Measurements from ENCODE around the gene ZNF747.
A peak's percentile ranks its signal among the peaks of the same experiment; 100 is the strongest.

ZNF747 gene

GRCh38 chr16:30534368-30535105 is at the start of gene ZNF747:
Gene ZNF747, minus strand, starts transcription at chr16:30534858. Its CDS starts 179 bp downstream, at chr16:30534679.
- DNase-seq: peak; percentile 60

- DNase-seq: no peak
Observed at GRCh38 chr16:30582611-30583340, 48.1 kb upstream of the ZNF747 start.

GRCh38 chr16:30581457-30581856 is 46.8 kb upstream of the ZNF747 start:
- no peak for DNase-seq

GRCh38 chr16:30574678-30575077 is 40.0 kb upstream of the ZNF747 start:
- DNase-seq: no peak

GRCh38 chr16:30571445-30572322 is 37.0 kb upstream of the ZNF747 start, which contains the start of gene ZNF688:
Gene ZNF688, minus strand, starts transcription at chr16:30571714. Its CDS starts 85 bp downstream, at chr16:30571629.
- peak; percentile 77 for DNase-seq

GRCh38 chr16:30570636-30571444 is 36.2 kb upstream of the ZNF747 start:
- no peak for DNase-seq

GRCh38 chr16:30569746-30570635 is 35.3 kb upstream of the ZNF747 start:
- no peak for DNase-seq

GRCh38 chr16:30569281-30569680 is 34.6 kb upstream of the ZNF747 start:
- DNase-seq: no peak

GRCh38 chr16:30567991-30568638 is 33.5 kb upstream of the ZNF747 start:
- DNase-seq: no peak

- DNase-seq: no peak
Observed at GRCh38 chr16:30567160-30567990, 32.7 kb upstream of the ZNF747 start.

GRCh38 chr16:30566531-30566930 is 31.9 kb upstream of the ZNF747 start:
- DNase-seq: no peak

- DNase-seq: no peak
Observed at GRCh38 chr16:30565984-30566383, 31.3 kb upstream of the ZNF747 start.

- DNase-seq: no peak
Observed at GRCh38 chr16:30565526-30565925, 30.9 kb upstream of the ZNF747 start.

- DNase-seq: no peak
Observed at GRCh38 chr16:30562021-30562420, 27.4 kb upstream of the ZNF747 start.

GRCh38 chr16:30561089-30561816 is 26.6 kb upstream of the ZNF747 start:
- DNase-seq: no peak

- no peak for DNase-seq
Observed at GRCh38 chr16:30559690-30560089, 25.0 kb upstream of the ZNF747 start.

- no peak for DNase-seq
Observed at GRCh38 chr16:30558789-30559377, 24.2 kb upstream of the ZNF747 start.

- peak; percentile 86 for DNase-seq
Observed at GRCh38 chr16:30557957-30558788, 23.5 kb upstream of the ZNF747 start, which contains the start of gene ZNF764. Gene ZNF764, minus strand, starts transcription at chr16:30558374. Its CDS starts 192 bp downstream, at chr16:30558182.

Data from NCI-H748 treated with DMSO at 0.1 percent for 48 hours (cell line).